ENCODE results near the gene UCK2. TPM values are rescaled to one million over a fixed set of nuclear protein-coding genes. Genes with fewer than 3 reads are reported as not detected.

Gene UCK2
- total RNA-seq, 1 experiment from 2014 or later = 77.9 TPM

DNA sequence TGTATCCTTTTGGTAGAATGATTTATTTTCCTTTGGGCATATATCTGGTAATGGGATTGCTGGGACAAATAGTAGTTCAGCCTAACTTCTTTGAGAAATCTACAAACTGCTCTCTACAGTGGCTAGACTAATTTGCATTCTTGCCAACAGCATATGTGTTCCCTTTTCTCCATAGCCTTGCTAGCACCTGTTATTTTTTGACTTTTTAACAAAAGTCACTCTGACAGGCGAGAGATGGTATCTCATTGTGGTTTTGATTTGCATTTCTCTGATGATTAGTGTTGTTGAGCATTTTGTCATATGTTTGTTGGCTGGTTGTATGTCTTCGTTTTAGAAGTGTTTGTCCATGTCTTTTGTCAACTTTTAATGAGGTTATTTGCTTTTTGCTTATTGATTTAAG lies 99.8 kb downstream of the UCK2 start:
- WGBS (ENCODE audit: extremely low coverage, insufficient read length, low lambda C conversion rate) = no CpG with 5 or more reads among the region's 2 CpGs
- H3K9me3 Mint-ChIP-seq = no peaks in the 10 kb centered on the region
- Histone ChIP-seq H2BK20ac (ENCODE audit: low read depth, low read length, poor library complexity, severe bottlenecking) (no peak overlapping the region), H3K56ac (ENCODE audit: insufficient read length, low read depth, low read length) (no peak overlapping the region), H3K14ac (ENCODE audit: insufficient read depth, low read length) (no peak overlapping the region), H4K20me1 (ENCODE audit: control insufficient read depth, insufficient read depth, insufficient read length) (no peaks in the 10 kb centered on the region), H2BK120ac (ENCODE audit: low read depth, low read length, poor library complexity, severe bottlenecking) (no peak overlapping the region), H4K91ac (ENCODE audit: insufficient read length, low read depth, low read length) (no peak overlapping the region), H4K8ac (replicated peaks; ENCODE audit: insufficient read length, low read depth, low read length) (no peak overlapping the region), H3K4ac (ENCODE audit: low read depth, low read length) (no peak overlapping the region), H3K79me1 (ENCODE audit: insufficient read depth, low read depth, low read length, poor library complexity, severe bottlenecking) (no peaks in the 10 kb centered on the region), H3K23ac (ENCODE audit: insufficient read length, low read depth, low read length) (no peak overlapping the region), H2BK15ac (ENCODE audit: low read depth, low read length) (no peak overlapping the region), H2AK5ac (ENCODE audit: insufficient read length, low read length) (no peak overlapping the region), H3K4me1 (ENCODE audit: insufficient read depth, low read length) (no peaks in the 10 kb centered on the region), H3K9ac (ENCODE audit: extremely low read depth, insufficient read length, low read length) (no peak overlapping the region), H3K23me2 (ENCODE audit: insufficient read length, low read depth, low read length, poor library complexity, severe bottlenecking) (no peaks in the 10 kb centered on the region), H3K4me2 (ENCODE audit: insufficient read depth, insufficient read length, low read length) (no peak overlapping the region), H3T11ph (ENCODE audit: low read length) (no peak overlapping the region), H3K79me2 (ENCODE audit: insufficient read depth, low read length) (no peaks in the 10 kb centered on the region), H3K9me3 (ENCODE audit: control insufficient read depth, low read depth, low read length) (no peaks in the 10 kb centered on the region), H3K27ac (ENCODE audit: insufficient read length, low read depth, low read length) (no peak overlapping the region), H4K5ac (ENCODE audit: insufficient read length, low read depth, low read length) (no peak overlapping the region), H3K18ac (ENCODE audit: insufficient read length, low read depth, low read length) (no peak overlapping the region), H3K27me3 (ENCODE audit: insufficient read depth, low read length) (no peaks in the 10 kb centered on the region), H2AFZ (ENCODE audit: low read length) (no peak overlapping the region), H2BK5ac (ENCODE audit: insufficient read length, low read length) (no peak overlapping the region), H2BK12ac (ENCODE audit: insufficient read length, low read depth, low read length) (no peak overlapping the region)
- H3K4me3 Mint-ChIP-seq = no peak overlapping the region
- TF ChIP-seq, protein P1, sequence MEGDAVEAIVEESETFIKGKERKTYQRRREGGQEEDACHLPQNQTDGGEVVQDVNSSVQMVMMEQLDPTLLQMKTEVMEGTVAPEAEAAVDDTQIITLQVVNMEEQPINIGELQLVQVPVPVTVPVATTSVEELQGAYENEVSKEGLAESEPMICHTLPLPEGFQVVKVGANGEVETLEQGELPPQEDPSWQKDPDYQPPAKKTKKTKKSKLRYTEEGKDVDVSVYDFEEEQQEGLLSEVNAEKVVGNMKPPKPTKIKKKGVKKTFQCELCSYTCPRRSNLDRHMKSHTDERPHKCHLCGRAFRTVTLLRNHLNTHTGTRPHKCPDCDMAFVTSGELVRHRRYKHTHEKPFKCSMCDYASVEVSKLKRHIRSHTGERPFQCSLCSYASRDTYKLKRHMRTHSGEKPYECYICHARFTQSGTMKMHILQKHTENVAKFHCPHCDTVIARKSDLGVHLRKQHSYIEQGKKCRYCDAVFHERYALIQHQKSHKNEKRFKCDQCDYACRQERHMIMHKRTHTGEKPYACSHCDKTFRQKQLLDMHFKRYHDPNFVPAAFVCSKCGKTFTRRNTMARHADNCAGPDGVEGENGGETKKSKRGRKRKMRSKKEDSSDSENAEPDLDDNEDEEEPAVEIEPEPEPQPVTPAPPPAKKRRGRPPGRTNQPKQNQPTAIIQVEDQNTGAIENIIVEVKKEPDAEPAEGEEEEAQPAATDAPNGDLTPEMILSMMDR (conservative IDR thresholded peaks at IDR 0.05) = no peak
- DNase-seq = no peak
- no peak overlapping the region for H3K27ac Mint-ChIP-seq
- peaks cover 2% of the 10 kb centered on the region; the same call in 1 of the 2 replicates for H3K27me3 Mint-ChIP-seq (ENCODE audit: low read depth)
- H3K36me3 Mint-ChIP-seq (ENCODE audit: insufficient read depth in 1 of 3, low read depth in 3 of 3) = no peaks in the 10 kb centered on the region
- peaks cover 0 to 2% of the 10 kb centered on the region in 2 experiments; a peak in 1 of 4 replicates for H3K4me1 Mint-ChIP-seq
